NB4 (cell line): Measurements from ENCODE around the gene HOXB1.
"Not testable (repeated sequence)": the region's sequence is repeated elsewhere in the genome, so short reads cannot be mapped to it uniquely, and the experiment has no call there.

Source experiments
- DNase-seq: peaks from one replicate; pipeline ENCODE4 v3.0.0; 2010; ENCODE audit warnings: low read depth
- H3K4me3 ChIP-seq: one replicate; pipeline ENCODE4 v1.5.1; 2011; ENCODE audit warnings: mild to moderate bottlenecking, low read depth, low read length, moderate library complexity
- MYC ChIP-seq: IDR thresholded peaks from 2 replicates; pipeline ENCODE4 v1.6.1; 2011; ENCODE audit warnings: low read depth, low read length
- POLR2A ChIP-seq: IDR thresholded peaks from 2 replicates; pipeline ENCODE4 v1.6.1; 2011; ENCODE audit warnings: mild to moderate bottlenecking; ENCODE audit not compliant: insufficient read length; ENCODE audit errors: extremely low read depth
- TF ChIP-seq, protein P1 (sequence below): IDR thresholded peaks from 2 replicates; pipeline ENCODE4 v1.6.1; 2011; ENCODE audit warnings: low read depth, low read length
- TF ChIP-seq, protein P2 (sequence below): IDR thresholded peaks from one replicate; pipeline ENCODE4 v1.5.1; 2012; ENCODE audit warnings: low read depth, low read length

Gene HOXB1

DNA sequence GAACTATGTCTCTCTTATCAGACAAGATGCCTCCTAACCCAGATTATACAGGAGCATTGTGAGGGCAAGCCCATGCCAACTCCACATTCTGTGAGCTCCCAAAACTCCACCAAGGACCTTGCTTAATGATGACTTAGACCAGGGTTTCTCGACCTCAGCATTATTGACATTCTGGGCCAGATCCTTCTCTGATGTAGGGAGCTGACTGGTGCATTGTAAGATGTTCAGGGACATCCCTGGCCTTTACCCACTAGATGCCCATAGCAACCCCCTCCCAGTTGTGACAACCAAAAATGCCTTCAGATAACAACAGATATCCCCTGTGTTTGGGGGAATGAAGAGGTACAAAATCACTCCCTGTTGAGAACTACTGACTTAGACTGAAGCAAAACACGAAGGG is 43.6 kb downstream of the HOXB1 start:
- TF ChIP-seq, protein P1, sequence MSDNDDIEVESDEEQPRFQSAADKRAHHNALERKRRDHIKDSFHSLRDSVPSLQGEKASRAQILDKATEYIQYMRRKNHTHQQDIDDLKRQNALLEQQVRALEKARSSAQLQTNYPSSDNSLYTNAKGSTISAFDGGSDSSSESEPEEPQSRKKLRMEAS, result no peak
- TF ChIP-seq POLR2A, result no peak
- TF ChIP-seq, protein P2, sequence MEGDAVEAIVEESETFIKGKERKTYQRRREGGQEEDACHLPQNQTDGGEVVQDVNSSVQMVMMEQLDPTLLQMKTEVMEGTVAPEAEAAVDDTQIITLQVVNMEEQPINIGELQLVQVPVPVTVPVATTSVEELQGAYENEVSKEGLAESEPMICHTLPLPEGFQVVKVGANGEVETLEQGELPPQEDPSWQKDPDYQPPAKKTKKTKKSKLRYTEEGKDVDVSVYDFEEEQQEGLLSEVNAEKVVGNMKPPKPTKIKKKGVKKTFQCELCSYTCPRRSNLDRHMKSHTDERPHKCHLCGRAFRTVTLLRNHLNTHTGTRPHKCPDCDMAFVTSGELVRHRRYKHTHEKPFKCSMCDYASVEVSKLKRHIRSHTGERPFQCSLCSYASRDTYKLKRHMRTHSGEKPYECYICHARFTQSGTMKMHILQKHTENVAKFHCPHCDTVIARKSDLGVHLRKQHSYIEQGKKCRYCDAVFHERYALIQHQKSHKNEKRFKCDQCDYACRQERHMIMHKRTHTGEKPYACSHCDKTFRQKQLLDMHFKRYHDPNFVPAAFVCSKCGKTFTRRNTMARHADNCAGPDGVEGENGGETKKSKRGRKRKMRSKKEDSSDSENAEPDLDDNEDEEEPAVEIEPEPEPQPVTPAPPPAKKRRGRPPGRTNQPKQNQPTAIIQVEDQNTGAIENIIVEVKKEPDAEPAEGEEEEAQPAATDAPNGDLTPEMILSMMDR, result no peak
- TF ChIP-seq MYC, result no peak
- no peak for DNase-seq
- H3K4me3 ChIP-seq, result no peak overlapping the region

DNA sequence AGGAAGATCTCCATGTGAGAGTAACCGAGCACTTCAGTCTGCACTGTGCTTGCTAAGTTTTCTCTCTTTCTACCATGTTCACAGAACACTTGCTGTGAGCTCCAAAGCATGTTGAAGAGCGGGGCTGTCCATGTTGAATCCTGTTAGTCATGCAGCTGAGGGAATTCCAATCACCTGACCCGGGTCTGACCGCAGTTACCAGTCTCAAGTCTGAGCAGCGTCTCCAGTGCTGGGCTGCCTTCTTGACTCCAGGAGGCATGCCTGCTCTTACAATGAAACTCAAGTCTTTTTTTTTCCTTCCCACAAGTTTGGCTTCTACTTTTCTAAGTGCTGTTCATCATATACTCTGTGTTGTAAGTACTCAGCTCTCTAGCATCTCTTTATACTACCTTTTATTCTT is 44.3 kb downstream of the HOXB1 start:
- H3K4me3 ChIP-seq, result no peak overlapping the region
- TF ChIP-seq, protein P2, result no peak
- no peak for DNase-seq

DNA sequence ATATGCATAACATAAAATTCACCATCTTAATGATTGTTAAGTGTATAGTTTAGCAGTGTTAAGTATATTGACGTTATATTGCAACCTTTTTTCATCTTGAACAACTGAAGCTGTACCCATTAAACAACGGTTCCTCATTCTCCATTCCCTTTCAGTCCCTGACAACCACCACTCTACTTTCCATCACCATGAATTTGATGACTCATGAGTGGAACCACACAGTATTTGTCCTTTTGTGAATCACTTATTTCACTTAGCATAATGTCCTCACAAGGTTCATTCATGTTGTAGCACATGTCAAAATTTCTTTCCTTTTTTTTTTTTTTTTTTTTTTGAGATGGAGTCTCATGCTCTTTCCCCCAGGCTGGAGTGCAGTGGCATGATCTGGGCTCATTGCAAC is 46.0 kb downstream of the HOXB1 start:
- H3K4me3 ChIP-seq, result no peak overlapping the region
- no peak for TF ChIP-seq POLR2A
- peak; percentile 42 for DNase-seq

DNA sequence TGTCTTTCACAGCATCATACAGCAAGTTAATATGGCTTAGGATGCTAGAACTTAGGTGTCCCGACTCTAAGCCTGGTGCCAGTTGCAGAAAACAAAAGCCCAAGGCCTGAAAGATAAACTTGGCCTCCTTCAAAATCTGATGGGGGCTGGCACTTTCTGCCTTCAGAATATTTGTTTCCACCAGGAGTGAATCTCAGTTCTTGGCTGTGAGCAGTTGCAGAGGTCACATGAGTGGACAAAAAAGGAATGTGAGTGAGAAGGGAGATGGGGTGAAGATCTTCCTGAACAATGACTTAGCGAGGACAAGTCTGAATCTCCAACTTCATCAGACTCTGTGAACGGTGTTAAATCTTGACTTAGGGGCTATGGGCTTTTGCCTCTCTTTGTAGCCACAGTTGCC is 46.6 kb downstream of the HOXB1 start:
- H3K4me3 ChIP-seq, result no peak overlapping the region
- no peak for TF ChIP-seq POLR2A
- TF ChIP-seq, protein P1, result no peak
- TF ChIP-seq, protein P2, result no peak
- no peak for DNase-seq

DNA sequence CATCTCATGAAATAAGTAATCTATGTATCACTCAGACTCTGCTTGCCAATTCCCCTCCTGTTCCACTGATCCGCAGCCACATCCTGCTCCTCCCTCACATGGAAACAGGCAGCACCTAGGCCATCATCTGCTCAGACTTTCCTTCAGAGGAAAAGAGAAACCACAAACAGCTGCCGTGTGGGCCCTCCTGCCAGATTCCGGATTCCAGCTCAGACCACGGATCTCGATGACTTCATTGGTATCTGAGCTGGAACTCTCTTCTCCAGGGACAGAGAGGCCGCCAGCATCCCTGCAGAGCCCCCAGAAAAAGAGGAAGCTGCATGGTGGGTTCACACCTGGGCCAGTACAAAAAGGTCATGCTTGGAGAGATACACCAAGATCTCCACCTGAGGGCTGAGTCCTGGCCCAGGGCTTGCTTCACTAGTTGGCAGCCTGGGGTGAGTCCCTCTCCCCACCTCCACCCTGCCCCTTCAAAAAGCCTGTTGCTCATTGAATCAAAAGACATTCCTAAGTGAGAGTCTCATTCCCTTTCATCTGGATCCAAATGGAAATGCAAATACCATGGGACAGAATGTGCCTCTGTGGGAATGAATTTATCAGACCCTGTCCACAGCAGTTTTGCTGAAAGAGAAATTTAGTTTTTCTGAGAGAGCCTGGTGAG is 47.2 kb downstream of the HOXB1 start:
- DNase-seq, result peak; percentile 50
- H3K4me3 ChIP-seq, result no peak overlapping the region
- no peak for TF ChIP-seq MYC
- TF ChIP-seq POLR2A, result no peak

DNA sequence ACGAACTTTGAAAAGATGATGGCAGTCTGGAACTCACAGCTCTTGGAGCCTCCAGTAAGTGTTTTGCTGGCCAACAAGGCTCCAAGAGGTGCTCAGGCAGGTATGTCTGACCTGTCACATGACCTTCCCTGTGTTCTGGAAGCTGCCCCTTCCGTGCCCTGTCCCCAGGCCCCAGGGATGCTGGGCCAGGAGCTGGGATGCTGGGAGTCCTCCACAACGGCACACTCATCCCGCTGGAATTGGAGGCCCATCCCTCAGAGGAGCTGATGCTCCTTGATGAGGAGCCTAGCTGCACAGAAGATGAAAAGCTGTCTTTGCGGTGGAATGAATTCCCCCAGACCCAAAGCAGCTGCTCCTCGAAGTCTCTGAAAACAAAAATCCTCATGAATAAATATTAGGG is 47.8 kb downstream of the HOXB1 start:
- DNase-seq, result no peak
- H3K4me3 ChIP-seq, result no peak overlapping the region
- TF ChIP-seq, protein P1, result no peak
- TF ChIP-seq, protein P2, result no peak
- TF ChIP-seq MYC (no peak), POLR2A (no peak)

DNA sequence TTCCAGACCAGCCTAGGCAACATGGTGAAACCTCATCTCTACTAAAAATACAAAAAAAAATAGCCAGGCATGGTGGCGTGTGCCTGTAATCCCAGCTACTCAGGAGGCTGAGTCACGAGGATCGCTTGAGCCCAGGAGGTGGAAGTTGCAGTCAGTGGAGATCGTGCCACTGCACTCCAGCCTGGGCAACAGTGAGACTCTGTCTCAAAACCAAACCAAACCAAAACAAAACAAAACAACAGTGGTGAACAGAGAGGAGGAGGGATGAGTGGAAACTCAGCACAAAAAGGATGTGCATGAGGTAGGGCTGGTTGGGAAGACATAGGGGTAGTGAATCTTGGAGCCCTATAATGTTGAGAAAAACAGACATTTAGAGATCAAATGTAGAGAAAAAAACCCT is 48.5 kb downstream of the HOXB1 start:
- not testable (repeated sequence) for DNase-seq

DNA sequence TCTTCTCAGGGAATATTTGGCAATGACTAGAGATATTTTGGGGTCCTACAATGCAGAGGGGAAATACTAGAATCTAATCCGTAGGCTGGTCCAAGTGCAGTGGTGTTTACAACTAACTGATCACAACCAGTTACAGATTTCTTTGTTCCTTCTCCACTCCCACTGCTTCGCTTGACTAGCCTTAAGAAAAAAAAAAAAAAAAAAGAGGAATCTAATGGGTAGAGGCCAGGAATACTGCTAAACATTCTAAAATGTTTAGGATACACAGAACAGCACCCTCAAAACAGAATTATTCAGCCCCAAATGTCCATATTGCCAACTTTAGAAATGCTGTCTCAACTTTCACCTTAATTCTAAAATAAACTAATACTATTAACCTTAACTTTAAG is 51.8 kb downstream of the HOXB1 start:
- TF ChIP-seq, protein P2, result no peak
- TF ChIP-seq POLR2A, result no peak
- TF ChIP-seq MYC, result no peak
- TF ChIP-seq, protein P1, result no peak
- no peak overlapping the region for H3K4me3 ChIP-seq
- no peak for DNase-seq

More for the DNA sequence above, 48.5 kb downstream of the HOXB1 start:
- not testable (repeated sequence) for H3K4me3 ChIP-seq
